ENCODE results near the gene RPL38.

Gene RPL38

DNA sequence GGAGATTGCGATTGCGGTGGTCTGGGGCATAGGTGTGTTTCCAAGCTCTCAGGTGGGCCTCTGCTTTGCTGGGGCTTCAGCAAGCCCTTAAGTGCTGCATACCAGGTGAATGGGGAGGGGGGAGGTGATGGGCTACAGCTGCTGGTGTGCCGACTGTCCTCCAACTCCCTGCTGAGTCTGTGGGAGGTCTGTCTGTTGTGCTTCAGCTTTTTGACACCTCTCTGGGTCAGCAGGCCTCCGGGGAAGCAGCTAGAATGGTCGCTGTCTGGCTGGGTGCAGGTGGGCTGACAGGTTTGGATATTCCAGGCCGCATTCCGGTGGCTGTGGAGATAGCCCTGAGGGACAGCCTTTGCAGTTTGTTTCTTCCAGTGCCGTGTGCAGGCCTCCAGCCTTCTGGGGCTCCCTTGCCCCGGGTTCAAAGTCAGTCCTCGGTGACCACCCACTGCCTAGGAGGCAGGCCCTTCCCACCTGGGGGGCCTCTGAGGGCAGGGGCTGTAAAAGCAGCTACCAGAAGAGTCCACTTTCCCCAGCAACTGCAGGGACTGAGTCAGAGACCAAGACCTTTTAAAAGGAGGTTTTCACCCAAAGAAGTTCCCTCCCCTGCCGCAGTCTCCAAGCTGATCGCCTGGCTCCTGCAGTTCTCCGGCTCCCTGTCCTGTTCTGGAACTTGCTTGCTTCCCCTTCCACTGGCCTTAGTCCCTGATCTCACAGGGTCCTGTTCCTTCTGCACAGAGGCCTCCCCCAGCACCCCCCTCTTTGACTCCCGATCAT is 7.8 kb downstream of the RPL38 start:
- DNase-seq = peak; percentile 15

DNA sequence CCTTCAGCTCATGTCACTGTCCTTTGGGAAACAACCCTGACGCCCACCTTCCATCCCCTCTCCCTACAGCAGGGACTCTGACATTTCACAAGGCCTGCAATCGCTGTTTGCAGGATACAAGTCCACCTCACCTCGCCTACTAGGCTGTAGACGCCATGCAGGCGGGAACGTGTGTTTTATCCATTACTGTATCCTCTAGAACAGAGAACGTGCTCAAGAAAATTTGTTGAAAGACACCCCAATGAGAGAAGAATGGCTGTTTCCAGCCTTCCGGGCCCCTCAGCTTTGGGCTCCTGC is 8.4 kb downstream of the RPL38 start:
- no peak for DNase-seq

DNA sequence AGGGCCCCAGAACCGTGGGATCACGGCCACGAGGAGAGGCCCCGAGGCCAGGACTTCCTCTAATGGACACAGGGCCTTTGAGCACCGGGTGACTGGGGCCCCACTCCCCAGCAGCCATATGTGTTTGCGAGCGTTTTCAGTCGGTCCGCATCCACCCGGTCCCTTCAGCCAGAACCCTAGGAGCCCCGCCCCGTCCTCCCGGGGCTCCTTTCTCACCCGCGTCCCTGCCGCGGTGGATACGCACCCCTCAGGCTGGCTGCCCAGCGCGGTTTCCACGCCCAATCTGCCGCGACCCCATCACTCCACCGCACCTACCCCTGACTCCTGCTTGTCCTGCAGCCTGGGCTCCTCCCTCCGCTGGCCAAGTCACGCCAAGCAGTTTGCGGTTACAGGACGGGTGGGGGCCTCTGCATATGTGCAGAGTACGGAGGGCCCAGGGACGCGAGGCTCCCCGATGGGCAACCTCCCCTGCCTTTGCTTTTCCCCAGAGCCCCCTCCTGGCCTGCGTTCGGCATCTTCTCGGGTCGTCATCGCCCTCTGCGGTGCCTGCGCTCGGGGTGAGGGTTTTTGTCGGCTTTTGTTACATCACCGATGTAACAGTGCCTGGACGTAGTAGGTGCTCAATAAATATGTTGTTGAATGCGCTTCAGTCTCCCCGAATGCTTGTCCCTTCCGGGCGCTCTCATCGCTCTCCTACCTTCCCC is 8.9 kb downstream of the RPL38 start:
- DNase-seq = peak; percentile 54

DNA sequence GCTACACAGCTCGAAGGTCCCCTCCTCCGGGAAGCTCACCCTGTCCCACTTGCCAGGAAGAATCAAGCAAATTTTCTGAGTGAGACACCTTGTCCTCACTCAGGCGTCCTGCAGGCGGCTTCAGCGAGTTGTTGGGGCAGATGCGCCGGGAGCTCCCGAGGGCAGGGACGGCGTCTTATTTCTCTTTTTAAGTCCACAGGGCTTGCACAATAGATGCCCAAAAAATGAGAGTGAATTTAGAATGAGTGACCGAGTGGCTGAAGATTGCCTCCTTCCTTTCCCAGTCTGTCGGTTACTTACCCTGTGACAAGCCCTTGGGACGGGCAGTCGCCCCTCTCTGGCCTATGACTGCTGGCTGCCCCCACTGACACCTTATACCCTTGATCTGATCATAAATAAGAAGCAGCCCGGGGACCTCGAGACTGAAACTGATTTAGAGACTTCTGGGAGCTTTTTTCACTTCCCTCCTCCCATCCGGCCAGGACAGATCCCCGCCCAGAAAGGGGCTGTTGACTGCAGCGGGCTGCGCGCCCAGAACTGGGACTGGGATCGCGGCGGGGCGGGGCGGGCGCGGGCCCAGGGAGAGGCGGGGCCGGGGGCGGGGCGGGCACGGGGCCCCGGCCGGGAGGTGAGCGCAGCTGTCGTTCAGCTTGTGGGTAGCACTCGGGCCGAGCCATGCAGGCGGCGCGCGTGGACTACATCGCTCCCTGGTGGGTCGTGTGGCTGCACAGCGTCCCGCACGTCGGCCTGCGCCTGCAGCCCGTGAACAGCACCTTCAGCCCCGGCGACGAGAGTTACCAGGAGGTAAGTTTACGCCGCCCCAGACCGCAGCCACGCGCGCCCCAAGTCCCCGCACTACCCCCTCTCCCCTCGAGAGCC is 9.7 kb downstream of the RPL38 start, which contains the start of gene TTYH2:
TTYH2 (plus strand) TSS at position 659 of the 879 bp plus-strand sequence; CDS start at position 676, 17 bp downstream.
- peak; percentile 97 for DNase-seq

DNA sequence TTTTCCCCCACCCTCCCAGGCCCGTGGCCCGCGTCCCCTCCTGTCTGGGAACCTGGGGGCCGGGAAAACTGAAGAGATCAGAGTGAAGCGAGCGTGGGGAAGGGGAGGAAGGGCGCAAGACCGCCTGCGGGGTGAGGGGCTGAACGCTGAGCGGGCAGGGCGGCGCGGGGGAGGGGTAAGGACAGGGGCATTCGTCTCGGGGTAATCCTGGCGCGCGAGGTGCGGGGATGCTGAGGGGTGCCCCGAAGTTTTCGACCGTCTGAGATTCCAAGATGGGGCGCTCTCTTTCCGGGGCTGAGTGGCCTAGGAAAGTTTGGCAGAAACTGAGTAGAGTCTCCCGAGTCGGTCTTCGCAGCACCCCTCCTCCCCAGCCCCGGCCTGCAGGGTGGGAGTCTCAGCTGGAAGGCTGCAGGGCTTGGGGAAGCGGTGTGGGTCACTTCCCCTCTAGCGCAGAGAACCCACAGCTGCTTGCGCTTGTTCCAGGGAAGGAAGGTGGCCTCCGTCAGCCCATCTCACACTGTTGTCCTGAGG is 10.4 kb downstream of the RPL38 start:
- peak; percentile 55 for DNase-seq

DNA sequence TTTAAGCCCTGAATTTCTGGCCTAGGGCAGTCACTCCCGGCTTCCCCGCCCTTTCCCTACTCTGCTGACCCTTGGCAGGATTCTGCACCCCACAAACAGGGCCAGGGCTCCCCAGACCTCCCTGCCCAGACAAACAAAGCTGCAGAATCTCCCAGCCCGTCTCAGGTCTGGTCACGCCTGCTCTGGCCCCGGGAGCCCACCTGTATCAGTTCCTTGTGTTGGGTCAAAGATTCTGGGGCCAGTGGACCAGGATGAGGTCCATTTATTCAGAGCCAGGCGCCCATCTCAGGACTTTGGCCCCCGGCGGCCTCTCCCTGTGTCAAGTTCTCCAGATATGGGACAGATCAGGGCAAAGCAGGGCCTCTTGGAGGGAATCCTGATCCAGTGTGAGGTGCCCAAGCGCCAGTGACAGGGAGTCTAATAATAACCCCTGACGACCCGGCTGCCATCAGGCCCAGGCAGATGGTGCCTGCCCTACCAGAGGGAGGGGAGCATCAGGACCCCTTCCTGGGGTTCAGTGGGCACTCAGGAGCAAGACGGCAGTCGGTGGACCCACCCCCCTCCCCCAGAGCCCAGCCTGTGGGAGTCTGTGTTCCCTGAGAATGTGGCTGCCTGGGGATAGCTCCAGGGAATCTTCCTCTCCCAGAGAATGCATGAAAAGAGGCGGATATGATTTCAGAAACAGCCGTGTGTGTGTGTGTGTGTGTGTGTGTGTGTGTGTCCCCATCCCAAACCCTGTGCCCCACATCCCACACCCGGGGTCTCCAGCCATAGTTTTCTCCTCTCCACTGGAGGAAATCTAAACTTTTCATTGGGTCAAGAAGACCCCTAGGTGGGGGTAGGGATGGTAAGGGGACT is 11.2 kb downstream of the RPL38 start:
- no peak for DNase-seq

DNA sequence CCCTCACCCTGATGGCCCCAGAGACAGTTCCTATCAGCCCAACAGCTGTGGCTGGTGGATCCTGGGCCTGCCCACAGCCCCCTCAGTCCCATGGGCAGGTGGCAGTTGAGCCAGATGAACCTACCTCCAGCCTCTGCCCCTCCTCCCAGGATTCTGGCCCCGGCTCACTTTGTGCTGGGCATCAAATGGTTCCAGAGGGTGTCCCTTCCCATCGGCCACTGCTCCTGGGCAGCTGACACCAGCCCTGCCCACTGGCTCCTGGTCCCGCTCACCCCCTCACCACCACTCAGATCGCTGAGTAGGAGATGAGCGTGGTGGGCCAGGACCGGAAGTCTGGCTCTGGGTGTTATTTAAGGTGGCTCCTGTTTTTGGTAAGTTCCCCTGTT is 11.9 kb downstream of the RPL38 start:
- DNase-seq = no peak

DNA sequence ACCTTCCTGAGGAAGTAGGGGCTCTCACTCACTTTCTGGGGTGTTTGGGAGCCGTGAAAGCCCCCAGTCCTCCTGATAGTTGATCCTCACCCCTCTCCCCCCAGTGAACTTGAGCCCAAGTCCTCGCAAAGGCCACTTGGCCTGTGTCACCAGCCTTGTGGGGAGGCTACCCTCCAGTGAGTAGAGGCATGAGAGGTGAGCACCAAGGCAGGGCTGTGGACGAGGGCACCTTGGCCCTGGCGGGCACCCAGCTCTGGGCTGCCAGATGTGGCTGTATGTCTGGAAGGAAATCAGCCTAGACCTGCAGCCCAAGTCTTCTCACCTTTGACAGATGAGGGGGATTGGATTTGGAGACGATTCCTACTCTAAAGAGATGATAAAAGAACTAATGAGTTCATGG is 13.0 kb downstream of the RPL38 start:
- no peak for DNase-seq

DNA sequence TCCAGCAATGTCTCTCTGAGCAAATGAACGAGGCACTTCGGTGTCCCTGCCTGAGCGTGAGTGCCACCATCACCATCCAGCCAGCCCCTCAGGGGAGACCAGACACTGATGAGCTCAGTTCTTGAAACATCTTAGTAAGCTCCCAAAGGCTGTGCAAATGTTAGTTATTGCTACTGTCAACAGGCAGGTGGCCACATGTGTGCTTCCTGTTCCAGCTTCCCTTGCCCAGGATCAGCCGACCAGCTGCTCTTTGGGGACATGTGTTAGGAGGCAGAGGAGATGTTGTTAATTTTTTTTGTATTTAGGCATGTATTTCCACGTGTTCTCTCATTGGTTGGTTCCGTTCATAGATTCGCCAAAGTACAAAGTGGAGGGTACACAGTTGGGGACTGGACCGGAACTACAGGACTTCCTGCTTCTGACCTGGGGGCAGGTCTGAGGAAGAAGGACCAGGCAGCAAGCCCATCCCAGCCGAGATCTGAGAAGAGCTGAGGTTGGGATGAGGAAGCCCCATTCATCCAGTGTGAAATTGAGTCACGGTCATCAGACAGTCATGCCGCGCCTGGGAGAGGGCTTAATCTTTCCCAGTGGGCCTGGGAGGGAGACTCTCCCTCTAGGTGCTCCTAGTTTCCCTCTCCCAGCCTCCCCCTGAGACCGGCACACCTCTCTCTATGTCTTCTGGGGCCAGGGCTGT is 13.7 kb downstream of the RPL38 start:
- peak; percentile 58 for DNase-seq

DNA sequence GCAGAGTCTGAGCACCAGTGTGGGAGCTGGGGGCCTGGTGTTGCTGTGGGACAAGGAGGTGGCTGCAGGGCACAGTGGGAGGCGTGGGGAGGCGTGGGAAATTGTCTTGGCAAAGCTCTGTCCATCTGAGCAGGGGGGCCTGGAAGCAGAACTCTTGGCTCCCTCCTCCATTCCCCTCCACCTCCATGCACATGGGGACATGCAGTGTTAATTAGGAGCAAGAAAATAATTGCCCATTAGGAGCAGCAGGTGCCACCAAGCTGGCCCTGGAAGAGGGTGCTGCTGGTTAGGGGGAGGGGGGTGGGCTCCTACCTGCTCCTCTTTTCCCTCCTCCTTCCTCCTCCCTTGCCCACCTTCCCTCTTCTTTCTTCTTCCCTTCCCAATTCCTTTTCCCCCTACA is 14.4 kb downstream of the RPL38 start:
- no peak for DNase-seq

DNA sequence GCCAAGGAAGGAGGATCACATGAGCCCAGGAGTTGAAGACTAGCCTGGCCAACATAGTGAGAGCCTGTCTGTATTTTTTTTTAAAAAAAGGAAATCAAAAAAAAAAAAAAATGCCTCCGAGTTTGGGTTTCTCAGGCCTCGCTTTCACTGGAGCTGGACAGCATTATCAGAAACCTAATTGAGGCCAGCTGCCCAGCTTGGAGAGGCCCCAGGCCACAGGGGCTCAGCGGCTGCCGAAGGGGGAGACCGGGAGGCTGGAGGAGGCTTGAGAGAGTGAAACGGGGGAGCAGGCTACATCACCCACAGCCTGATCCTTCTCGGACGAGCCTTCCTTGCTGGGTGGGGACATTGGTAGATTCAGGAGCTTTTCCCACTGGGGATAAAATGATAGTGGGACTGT is 15.0 kb downstream of the RPL38 start:
- DNase-seq = no peak

DNA sequence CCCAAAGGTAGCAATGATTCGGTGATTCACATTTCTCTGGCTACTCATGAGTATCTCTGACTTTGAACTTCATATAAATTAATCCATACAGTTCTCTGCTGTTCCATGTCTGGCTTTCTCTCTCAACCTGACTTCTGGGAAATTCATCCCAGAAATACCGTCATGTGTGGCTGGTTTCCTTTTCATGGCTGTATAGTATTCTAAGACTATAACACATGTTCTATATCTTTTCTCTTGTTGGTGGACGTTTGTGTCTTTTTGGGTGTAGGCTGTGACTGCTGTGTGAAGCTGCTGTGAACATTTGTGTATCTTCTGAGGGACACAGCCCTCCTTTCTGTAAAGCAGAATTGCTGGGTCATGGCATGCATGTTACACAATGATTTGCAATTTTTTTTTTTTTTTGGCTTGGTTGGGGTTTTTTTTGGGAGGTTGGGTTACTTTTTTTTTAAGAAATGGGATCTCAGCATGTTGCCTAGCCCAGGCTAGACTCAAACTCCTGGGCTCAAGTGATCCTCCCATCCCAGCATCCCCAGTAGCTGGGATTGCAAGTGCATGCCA is 16.2 kb downstream of the RPL38 start:
- DNase-seq = peak; percentile 45

DNA sequence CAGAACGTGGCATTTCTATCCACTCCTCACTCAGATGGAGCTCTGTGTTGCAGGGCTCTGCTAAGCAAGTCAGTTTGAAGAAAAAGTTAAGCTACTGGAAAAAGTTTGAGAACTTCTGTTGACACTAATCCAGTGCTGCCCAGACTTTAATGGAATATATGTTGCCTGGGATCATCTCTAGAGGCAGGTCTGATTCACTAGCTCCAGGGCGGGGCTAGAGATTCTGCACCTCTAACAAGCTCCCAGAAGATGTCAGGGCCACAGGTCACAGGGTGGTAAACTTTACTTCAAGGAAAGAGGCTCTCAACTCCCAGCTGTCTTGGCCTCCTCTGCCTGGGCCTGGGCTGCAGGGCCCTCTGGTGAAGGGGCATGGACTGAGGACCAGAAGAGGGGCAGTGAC is 16.7 kb downstream of the RPL38 start:
- no peak for DNase-seq

DNA sequence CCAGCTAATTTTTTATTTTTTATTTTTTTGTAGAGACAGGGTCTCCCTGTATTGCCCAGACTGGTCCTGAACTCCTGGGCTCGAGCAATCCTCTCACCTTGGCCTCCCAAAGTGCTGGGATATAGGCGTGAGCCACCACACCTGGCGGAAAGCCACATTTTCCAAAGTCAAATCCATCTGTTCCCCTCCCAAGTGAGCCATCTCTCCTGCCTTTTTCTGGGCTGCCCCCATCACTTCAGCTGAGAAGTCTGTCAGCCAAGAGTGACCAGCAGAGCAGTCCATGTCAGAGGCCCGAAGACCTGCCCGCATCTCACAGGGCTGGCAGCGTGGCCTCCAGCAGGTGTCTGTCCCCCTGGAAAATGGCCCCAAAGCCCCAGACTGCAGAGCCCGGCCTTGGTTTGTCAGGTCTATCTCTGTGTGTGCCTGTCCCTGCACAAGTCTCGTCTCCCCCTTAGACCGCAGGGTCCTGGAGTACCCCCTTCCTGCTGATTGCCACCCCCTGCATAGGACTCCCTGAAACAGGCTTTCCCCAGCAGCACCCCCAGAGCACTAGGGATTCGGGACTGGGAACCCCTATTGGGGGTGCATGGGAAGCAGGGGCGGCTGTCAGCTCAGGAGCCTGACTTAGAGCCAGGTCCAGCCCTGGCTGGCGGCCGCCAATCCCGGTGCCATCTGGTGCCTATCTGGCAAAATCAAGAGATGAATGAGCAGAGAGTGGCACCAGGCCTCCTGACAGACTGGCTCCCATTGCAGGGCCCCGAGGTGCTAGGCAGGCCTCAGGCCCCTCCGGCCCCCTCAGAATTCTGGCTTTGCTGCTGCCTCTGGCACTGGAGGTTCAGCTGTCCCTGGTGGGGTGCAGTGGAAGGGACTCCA is 17.7 kb downstream of the RPL38 start:
- no peak for DNase-seq

DNA sequence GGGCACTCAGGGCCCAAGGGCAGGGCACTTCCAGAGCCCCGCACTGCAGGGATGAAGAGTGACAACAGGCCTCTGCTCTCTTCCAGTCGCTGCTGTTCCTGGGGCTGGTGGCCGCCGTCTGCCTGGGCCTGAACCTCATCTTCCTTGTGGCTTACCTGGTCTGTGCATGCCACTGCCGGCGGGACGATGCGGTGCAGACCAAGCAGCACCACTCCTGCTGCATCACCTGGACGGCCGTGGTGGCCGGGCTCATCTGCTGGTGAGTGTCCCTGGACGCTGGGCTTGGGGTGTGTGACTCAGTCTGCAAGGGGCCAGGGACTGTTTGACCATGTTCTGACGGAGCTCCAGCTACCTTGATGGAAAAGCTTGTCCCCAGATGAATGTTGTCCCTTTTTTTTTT is 18.9 kb downstream of the RPL38 start:
- DNase-seq = no peak

DNA sequence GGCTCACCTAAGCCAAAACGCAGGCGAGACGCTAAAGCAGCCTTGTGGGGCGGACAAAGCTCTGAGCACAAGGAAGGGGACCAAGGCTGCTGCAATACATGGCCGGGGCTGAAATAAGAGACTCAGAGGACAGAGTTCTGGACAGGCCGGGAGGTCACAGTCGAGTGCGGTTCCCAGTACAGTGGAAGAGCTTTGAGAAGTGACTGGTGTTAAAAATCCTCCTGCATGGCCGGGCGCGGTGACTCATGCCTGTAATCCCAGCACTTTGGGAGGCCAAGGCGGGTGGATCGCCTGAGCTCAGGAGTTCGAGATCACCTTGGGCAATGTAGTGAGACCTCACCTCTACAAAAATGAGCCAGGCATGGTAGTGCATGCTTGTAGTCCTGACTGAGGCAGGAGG is 20.4 kb downstream of the RPL38 start:
- no peak for DNase-seq

DNA sequence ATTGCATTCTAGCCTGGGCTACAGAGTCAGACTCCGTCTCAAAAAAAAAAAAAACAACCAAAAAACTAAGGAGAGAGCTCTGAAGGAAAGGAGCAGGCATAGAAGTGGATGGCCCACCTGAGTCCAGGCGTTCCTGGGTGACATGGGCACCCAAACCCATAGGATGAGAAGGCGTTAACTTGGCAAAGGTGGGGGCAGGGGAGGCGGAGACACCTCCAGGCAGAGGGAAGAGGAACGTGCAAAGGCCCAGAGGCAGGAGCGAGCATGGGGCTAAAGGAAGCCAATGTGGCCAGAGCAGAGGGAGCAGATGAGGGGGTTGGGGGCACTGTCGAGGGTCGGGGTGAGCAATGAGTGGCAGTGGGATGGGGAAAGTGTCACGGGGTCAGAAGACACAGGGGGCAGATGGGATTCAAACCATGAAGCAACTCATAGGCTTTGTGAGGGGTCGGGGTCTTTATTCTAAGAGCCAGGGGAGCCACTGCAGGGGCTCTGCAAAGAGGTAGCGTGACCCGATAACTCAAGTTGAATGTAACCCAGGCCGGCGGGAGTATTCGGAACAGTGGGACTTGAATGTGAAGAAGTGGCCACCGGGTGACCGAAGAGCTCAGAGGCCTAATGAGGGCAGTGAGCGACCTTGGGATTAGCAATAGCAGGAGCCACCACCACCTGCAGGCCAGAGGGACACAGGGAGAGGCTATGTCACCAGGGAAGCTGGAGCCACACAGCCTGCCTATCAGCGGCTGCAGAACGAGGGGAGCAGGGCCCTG is 21.7 kb downstream of the RPL38 start:
- no peak for DNase-seq

DNA sequence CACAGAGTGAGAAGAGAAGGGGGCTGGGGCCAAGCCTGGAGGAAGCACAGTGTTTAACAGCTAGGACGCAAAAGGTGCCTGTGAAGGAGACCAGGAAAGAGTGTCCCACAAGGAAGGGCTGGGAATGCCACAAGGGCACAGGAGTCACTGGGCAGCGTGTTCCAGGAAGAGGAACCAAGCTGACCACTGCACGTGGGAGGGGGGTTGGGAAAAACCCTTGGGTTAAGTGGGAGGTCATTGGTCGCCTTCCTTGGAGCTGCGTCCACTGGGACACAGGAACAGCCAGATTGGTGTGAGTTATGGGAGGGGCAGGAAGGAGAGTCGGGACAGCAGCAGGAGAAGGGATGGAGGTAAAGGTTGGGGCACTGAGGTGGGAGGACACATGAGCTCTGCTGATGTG is 22.8 kb downstream of the RPL38 start:
- peak; percentile 65 for DNase-seq

DNA sequence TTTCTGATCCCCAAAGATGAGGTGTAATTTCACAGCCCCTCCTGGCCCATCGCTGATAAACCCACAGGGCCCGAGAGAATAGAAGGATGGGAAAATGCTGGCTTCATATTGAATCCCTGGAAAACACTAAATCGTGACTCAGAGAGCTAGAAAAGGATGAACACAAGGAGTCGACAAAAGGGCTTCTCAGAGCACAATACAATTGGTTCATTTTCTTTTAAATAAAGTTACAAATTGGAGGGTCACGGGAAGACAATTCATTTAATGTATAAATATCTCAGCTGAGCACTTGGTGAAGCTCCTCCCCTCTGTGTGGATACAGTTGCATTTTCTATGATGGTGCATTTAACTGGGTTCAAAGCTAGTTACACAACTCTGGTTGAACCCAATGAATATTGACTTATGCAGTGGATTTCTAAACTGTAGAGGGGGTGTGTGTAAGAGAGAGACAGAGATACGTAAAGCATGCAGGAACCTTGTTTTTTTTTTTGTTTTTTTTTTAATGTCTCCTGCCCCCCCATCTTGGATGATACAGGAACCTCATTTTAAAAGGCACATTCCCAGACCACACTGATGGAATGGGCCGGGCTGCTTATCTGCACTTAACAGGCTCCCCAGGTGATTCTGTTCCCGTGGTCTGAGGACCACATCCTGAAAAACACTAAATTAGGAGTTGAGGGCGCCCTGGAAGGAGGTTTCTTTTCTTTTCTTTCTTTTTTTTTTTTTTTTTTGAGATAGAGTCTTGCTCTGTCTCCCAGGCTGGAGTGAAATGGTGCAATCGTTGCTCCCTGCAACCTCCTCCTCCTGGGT is 24.0 kb downstream of the RPL38 start:
- no peak for DNase-seq

All from inflammatory macrophage treated with lipopolysaccharide for 4 hours (primary cell).